A549 (cell line): ENCODE data around the gene GAS1. TPM values are rescaled to one million over a fixed set of nuclear protein-coding genes. Genes with fewer than 3 reads are reported as not detected.

ENCODE experiments used
- ATAC-seq, 2 experiments: fragments of 200-7000 bp in 1 of 2; fragments of >200 bp in 1 of 2; cut with Nextera tagmentation in 1 of 2; cut with Tn5 transposase in 1 of 2; 3 replicates each; pipeline versions ENCODE4 v1.8.0 to v1.9.1; 2018 to 2020; ENCODE audit warnings: mild to moderate bottlenecking in 1 of 2, moderate library complexity in 1 of 2
- CTCF ChIA-PET: fragments of 300-600 bp; sonication (Branson Sonifier 250); formaldehyde crosslinking; extraction: SDS; loops from one replicate; lab custom pipeline; 2021; ENCODE audit warnings: antibody characterized with exemption, inconsistent platforms; lab: Yijun Ruan, JAX
- POLR2A ChIA-PET: fragments of 350-600 bp; formaldehyde crosslinking; extraction: SDS; loops from one replicate; lab custom pipeline; 2021; ENCODE audit warnings: antibody characterized with exemption, inconsistent platforms; lab: Yijun Ruan, JAX
- DNase-seq, 2 experiments: peaks; one replicate each; pipeline versions ENCODE4 v3.0.0 to v3.0.0-alpha.2; 2011 to 2016; ENCODE audit warnings: low read depth in 1 of 2, low spot score in 1 of 2
- FAIRE-seq: peaks from 2 replicates; lab custom pipeline; 2011; peaks lifted over from hg19 to GRCh38; lab: Jason Lieb, UNC
- H3K27ac ChIP-seq, 2 experiments: fragments of >200 bp; sonication (Bioruptor Twin); formaldehyde crosslinking; 3 replicates each; pipeline ENCODE4 v1.5.1; 2016 to 2017
- H3K4me1 ChIP-seq: fragments of >200 bp; sonication (Bioruptor Twin); formaldehyde crosslinking; 3 replicates; pipeline ENCODE4 v1.6.1; 2016
- H3K4me2 ChIP-seq: fragments of >200 bp; sonication (Bioruptor Twin); formaldehyde crosslinking; 3 replicates; pipeline ENCODE4 v1.6.1; 2016
- H3K4me3 ChIP-seq: fragments of >200 bp; sonication (Bioruptor Twin); formaldehyde crosslinking; 3 replicates; pipeline ENCODE4 v1.5.1; 2016
- H3K9me3 ChIP-seq: fragments of >200 bp; sonication (Bioruptor Twin); formaldehyde crosslinking; 3 replicates; pipeline ENCODE4 v1.6.1; 2016
- ATOH8 ChIP-seq: fragments of 250-450 bp; sonication (Bioruptor Pico); IDR thresholded peaks from 2 replicates; pipeline ENCODE4 v1.5.0; 2020; ENCODE audit warnings: low read depth, mild to moderate bottlenecking, moderate library complexity
- BCL3 ChIP-seq: fragments of >200 bp; sonication (Bioruptor Twin); formaldehyde crosslinking; IDR thresholded peaks from 3 replicates; pipeline ENCODE4 v1.6.1; 2016
- BHLHE40 ChIP-seq: IDR thresholded peaks from 2 replicates; pipeline ENCODE4 v1.6.1; 2012; ENCODE audit warnings: low read depth, low read length, inconsistent platforms
- CBX2 ChIP-seq: fragments of 200-600 bp; sonication (generic); IDR thresholded peaks from 2 replicates; pipeline ENCODE4 v1.6.1; 2016; ENCODE audit warnings: low read depth, mild to moderate bottlenecking, borderline replicate concordance
- CEBPB ChIP-seq, 2 experiments: fragments of >200 bp in 1 of 2; sonication (Bioruptor Twin) in 1 of 2; formaldehyde crosslinking in 1 of 2; IDR thresholded peaks; 2 replicates each; pipeline ENCODE4 v1.6.1; 2012 to 2016
- CHD2 ChIP-seq: fragments of 150-350 bp; IDR thresholded peaks from 2 replicates; pipeline ENCODE4 v1.6.1; 2014; ENCODE audit warnings: low read length; ENCODE audit not compliant: partially characterized antibody
- CHD4 ChIP-seq: fragments of 200-600 bp; sonication (generic); IDR thresholded peaks from 2 replicates; pipeline ENCODE4 v1.6.1; 2016; ENCODE audit warnings: antibody characterized with exemption, mild to moderate bottlenecking, borderline replicate concordance
- EHF ChIP-seq: fragments of 250-450 bp; sonication (Bioruptor Pico); IDR thresholded peaks from 2 replicates; pipeline ENCODE4 v1.5.0; 2020; ENCODE audit warnings: mild to moderate bottlenecking
- FOSB ChIP-seq: fragments of 250-450 bp; sonication (Bioruptor Pico); IDR thresholded peaks from 2 replicates; pipeline ENCODE4 v1.5.0; 2020; ENCODE audit warnings: mild to moderate bottlenecking, moderate library complexity
- FOXS1 ChIP-seq: fragments of 250-450 bp; sonication (Bioruptor Pico); IDR thresholded peaks from 2 replicates; pipeline ENCODE4 v1.5.0; 2020; ENCODE audit warnings: mild to moderate bottlenecking, moderate library complexity
- GATA3 ChIP-seq: IDR thresholded peaks from 2 replicates; pipeline ENCODE4 v1.6.1; 2012; ENCODE audit warnings: borderline replicate concordance
- HMGXB4 ChIP-seq: fragments of 250-450 bp; sonication (Bioruptor Pico); IDR thresholded peaks from 2 replicates; pipeline ENCODE4 v1.5.0; 2021; ENCODE audit warnings: mild to moderate bottlenecking, moderate library complexity, borderline replicate concordance
- HOXA7 ChIP-seq: fragments of 250-450 bp; sonication (Bioruptor Pico); IDR thresholded peaks from 2 replicates; pipeline ENCODE4 v1.5.0; 2020; ENCODE audit warnings: mild to moderate bottlenecking, moderate library complexity
- HOXB13 ChIP-seq: fragments of 250-450 bp; sonication (Bioruptor Pico); IDR thresholded peaks from 2 replicates; pipeline ENCODE4 v1.5.0; 2020; ENCODE audit warnings: low read depth, mild to moderate bottlenecking, moderate library complexity
- JUNB ChIP-seq: fragments of >200 bp; sonication (Bioruptor Twin); formaldehyde crosslinking; IDR thresholded peaks from 2 replicates; pipeline ENCODE4 v1.6.1; 2016
- KDM5A ChIP-seq: fragments of 200-600 bp; sonication (generic); IDR thresholded peaks from 2 replicates; pipeline ENCODE4 v1.6.1; 2016; ENCODE audit warnings: antibody characterized with exemption, mild to moderate bottlenecking
- MAZ ChIP-seq: fragments of 150-350 bp; IDR thresholded peaks from 2 replicates; pipeline ENCODE4 v1.6.1; 2014; ENCODE audit warnings: antibody characterized with exemption, low read depth, low read length, borderline replicate concordance
- NPAS2 ChIP-seq: fragments of 250-450 bp; sonication (Bioruptor Pico); IDR thresholded peaks from 2 replicates; pipeline ENCODE4 v1.8.0; 2022; ENCODE audit warnings: mild to moderate bottlenecking, moderate library complexity, borderline replicate concordance
- NR3C1 ChIP-seq: fragments of >200 bp; sonication (Bioruptor Twin); formaldehyde crosslinking; IDR thresholded peaks from 3 replicates; pipeline ENCODE4 v1.6.1; 2017
- PBX3 ChIP-seq: IDR thresholded peaks from 2 replicates; pipeline ENCODE4 v1.6.1; 2012
- POLR2A ChIP-seq: IDR thresholded peaks from 2 replicates; pipeline ENCODE4 v1.6.1; 2012; ENCODE audit warnings: mild to moderate bottlenecking, low read length
- POLR2AphosphoS2 ChIP-seq: conservative IDR thresholded peaks from 2 replicates; pipeline ENCODE4 v1.6.1; 2012; ENCODE audit warnings: low read length, improper control_type of control experiment, inconsistent platforms
- RARB ChIP-seq: fragments of 250-450 bp; sonication (Bioruptor Pico); IDR thresholded peaks from 2 replicates; pipeline ENCODE4 v1.8.0; 2021; ENCODE audit warnings: mild to moderate bottlenecking, moderate library complexity
- RFX5 ChIP-seq: fragments of 450-650 bp; IDR thresholded peaks from 2 replicates; pipeline ENCODE4 v1.7.1; 2014; ENCODE audit warnings: antibody characterized with exemption, mild to moderate bottlenecking, moderate library complexity
- TFCP2L1 ChIP-seq: fragments of 250-450 bp; sonication (Bioruptor Pico); IDR thresholded peaks from 2 replicates; pipeline ENCODE4 v1.5.0; 2021; ENCODE audit warnings: mild to moderate bottlenecking
- TP53 ChIP-seq: fragments of 250-450 bp; sonication (Bioruptor Pico); IDR thresholded peaks from 2 replicates; pipeline ENCODE4 v1.5.0; 2021; ENCODE audit warnings: mild to moderate bottlenecking, moderate library complexity
- ZFP36 ChIP-seq: fragments of 450-650 bp; IDR thresholded peaks from 2 replicates; pipeline ENCODE4 v1.6.1; 2014; ENCODE audit warnings: borderline replicate concordance; ENCODE audit not compliant: partially characterized antibody
- ZNF302 ChIP-seq: fragments of 250-450 bp; sonication (Bioruptor Pico); IDR thresholded peaks from 2 replicates; pipeline ENCODE4 v1.9.0; 2021; ENCODE audit warnings: inconsistent platforms, mild to moderate bottlenecking, moderate library complexity
- ZSCAN20 ChIP-seq: fragments of 250-450 bp; sonication (Bioruptor Pico); IDR thresholded peaks from 2 replicates; pipeline ENCODE4 v1.8.0; 2022; ENCODE audit warnings: mild to moderate bottlenecking, moderate library complexity
- WGBS: methylation state at CpG from one replicate; pipeline ENCODE4 v1.1.6; 2017; ENCODE audit errors: missing lambda C conversion rate; 5-methylcytosine and 5-hydroxymethylcytosine counted together
- polyA plus RNA-seq, 4 experiments: library from polyadenylated mRNA; depleted of rRNA in 3 of 4; stranded (reverse); fragments of >200 nt; fragmentation: RNase III in 1 of 4; extraction: RNeasy Plus Mini Kit Qiagen cat#74134 plus additional on column Dnase treatment in 1 of 4; gene quantifications; 2 replicates in 3 of 4; 3 replicates in 1 of 4; pipeline ENCODE4 v1.2.3, GENCODE V29; 2011 to 2017
- TF ChIP-seq, protein P1 (sequence below): fragments of 450-650 bp; IDR thresholded peaks from 2 replicates; pipeline ENCODE4 v1.6.1; 2014; ENCODE audit warnings: antibody characterized with exemption
- TF ChIP-seq, protein P2 (sequence below): fragments of >200 bp; sonication (Bioruptor Twin); formaldehyde crosslinking; IDR thresholded peaks from 2 replicates; pipeline ENCODE4 v1.6.1; 2016

GAS1 gene
- polyA plus RNA-seq, 2 of the 4 experiments (the other 2 are of a cell fraction), result 0.03 TPM; not detected in 1

DNA sequence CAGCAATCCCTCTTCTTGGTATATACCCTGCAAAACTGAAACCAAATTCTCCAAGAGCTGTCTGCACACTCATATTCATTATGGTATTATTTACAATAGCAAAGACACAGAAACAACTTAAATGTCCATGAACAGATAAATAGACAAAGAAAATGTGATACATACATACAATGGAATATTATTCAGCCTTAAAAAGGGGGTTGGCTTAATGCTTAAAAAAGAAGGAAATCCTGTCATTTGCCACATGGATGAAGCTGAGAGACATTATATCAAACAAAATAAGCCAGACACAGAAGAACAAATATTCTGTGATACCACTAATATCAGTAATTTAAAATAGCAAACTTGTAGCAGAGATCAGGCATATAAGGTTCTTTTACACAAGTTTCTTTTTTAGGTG, 46.5 kb upstream of the GAS1 start:
- H3K4me3 ChIP-seq, result no peak overlapping the region
- H3K27ac ChIP-seq, result no peak overlapping the region
- DNase-seq (no peak), FAIRE-seq (no peak), ATAC-seq (no peak)
- H3K9me3 ChIP-seq, result no peaks in the 10 kb centered on the region
- ChIA-PET POLR2A (no interaction called here), CTCF (no interaction called here)
- no peak for TF ChIP-seq EHF (CRISPR knock-in tag)
- TF ChIP-seq, protein P1, sequence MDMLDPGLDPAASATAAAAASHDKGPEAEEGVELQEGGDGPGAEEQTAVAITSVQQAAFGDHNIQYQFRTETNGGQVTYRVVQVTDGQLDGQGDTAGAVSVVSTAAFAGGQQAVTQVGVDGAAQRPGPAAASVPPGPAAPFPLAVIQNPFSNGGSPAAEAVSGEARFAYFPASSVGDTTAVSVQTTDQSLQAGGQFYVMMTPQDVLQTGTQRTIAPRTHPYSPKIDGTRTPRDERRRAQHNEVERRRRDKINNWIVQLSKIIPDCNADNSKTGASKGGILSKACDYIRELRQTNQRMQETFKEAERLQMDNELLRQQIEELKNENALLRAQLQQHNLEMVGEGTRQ, result no peak
- no peak for TF ChIP-seq HMGXB4 (CRISPR knock-in tag)
- TF ChIP-seq JUNB, result no peak
- TF ChIP-seq TP53 (CRISPR knock-in tag), result no peak
- TF ChIP-seq BHLHE40, result no peak
- TF ChIP-seq, protein P2, sequence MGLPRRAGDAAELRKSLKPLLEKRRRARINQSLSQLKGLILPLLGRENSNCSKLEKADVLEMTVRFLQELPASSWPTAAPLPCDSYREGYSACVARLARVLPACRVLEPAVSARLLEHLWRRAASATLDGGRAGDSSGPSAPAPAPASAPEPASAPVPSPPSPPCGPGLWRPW, result no peak
- no peak for TF ChIP-seq PBX3
- no peak for TF ChIP-seq FOXS1 (CRISPR knock-in tag)
- TF ChIP-seq POLR2AphosphoS2, result no peak
- no peak for TF ChIP-seq CBX2
- TF ChIP-seq NR3C1, result no peak
- TF ChIP-seq RFX5, result no peak
- TF ChIP-seq CEBPB (IDR thresholded peaks at IDR 0.05), result no peak
- TF ChIP-seq RARB, result no peak
- no peak for TF ChIP-seq HOXB13
- no peak for TF ChIP-seq ZSCAN20 (CRISPR knock-in tag)
- TF ChIP-seq TFCP2L1 (CRISPR knock-in tag), result no peak
- no peak overlapping the region for H3K4me2 ChIP-seq
- no peaks in the 10 kb centered on the region for H3K4me1 ChIP-seq

DNA sequence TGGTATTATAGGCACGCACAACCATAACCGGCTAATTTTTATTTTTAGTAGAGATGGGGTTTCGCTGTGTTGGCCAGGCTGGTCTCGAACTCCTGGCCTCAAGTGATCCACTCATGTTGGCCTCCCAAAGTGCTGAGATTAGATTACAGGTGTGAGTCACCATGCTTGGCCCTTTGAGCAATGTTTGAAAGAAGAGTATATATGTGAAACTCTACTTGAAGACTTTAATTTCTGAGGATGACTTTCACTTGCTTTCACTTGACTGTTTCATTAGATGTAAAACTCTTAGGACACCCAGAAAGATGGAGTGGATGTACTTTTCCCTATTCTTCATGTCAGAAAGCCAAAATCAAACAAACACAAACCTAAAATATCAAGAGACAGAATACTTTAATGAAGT, 43.8 kb upstream of the GAS1 start:
- TF ChIP-seq ZNF302 (CRISPR knock-in tag) (no peak), POLR2A (no peak), ATOH8 (CRISPR knock-in tag) (no peak), CHD2 (no peak), CHD4 (no peak), GATA3 (no peak), ZFP36 (no peak), BCL3 (no peak), RFX5 (no peak), HOXB13 (no peak), HOXA7 (CRISPR knock-in tag) (no peak), FOSB (CRISPR knock-in tag) (no peak), KDM5A (no peak), PBX3 (no peak), MAZ (no peak), NPAS2 (CRISPR knock-in tag) (no peak)
- TF ChIP-seq, protein P1, result no peak
- Histone ChIP-seq H3K27ac (no peak overlapping the region), H3K9me3 (no peaks in the 10 kb centered on the region), H3K4me3 (no peak overlapping the region), H3K4me2 (no peak overlapping the region), H3K4me1 (no peaks in the 10 kb centered on the region)
- WGBS, result 5% methylated on average over 4 of the region's 4 CpGs
- ChIA-PET CTCF (no interaction called here), POLR2A (no interaction called here)
- DNase-seq, result no peak
- no peak for ATAC-seq
- FAIRE-seq, result no peak
